ENCODE results near the gene NUDT9.
"Not testable (repeated sequence)": the region's sequence is repeated elsewhere in the genome, so short reads cannot be mapped to it uniquely, and the experiment has no call there.

NUDT9 gene

DNA sequence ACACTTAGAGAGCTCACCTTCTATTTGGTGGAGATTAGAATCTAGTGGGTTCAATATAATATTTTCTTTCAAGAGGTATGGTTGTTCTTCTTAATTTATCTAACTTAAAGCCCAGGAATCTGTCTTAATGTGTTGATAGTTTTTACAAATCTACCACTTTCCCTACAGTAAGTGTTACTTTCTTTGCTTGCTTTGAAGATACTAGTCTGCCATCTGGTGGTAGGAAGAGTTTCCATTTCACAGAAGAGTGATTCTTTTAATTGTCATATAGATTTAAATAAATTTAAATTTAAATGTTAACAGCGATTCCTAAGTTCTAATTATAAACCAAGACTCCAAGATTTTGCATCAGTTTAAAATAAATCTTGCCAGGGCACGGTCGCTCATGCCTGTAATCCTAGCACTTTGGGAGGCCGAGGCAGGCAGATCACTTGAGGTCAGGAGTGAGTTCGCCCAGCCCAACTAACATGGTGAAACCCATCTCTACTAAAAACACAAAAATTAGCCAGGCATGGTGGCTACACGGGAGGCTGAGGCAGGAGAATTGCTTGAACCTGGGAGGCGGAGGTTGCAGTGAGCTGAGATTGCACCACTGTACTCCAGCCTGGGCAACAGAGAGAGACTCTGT is 43.5 kb downstream of the NUDT9 start:
- TF ChIP-seq, protein P1, sequence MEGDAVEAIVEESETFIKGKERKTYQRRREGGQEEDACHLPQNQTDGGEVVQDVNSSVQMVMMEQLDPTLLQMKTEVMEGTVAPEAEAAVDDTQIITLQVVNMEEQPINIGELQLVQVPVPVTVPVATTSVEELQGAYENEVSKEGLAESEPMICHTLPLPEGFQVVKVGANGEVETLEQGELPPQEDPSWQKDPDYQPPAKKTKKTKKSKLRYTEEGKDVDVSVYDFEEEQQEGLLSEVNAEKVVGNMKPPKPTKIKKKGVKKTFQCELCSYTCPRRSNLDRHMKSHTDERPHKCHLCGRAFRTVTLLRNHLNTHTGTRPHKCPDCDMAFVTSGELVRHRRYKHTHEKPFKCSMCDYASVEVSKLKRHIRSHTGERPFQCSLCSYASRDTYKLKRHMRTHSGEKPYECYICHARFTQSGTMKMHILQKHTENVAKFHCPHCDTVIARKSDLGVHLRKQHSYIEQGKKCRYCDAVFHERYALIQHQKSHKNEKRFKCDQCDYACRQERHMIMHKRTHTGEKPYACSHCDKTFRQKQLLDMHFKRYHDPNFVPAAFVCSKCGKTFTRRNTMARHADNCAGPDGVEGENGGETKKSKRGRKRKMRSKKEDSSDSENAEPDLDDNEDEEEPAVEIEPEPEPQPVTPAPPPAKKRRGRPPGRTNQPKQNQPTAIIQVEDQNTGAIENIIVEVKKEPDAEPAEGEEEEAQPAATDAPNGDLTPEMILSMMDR (conservative IDR thresholded peaks at IDR 0.05; ENCODE audit: low read depth, low read length) = peak; percentile 52
- DNase-seq (ENCODE audit: low read depth) = peak; percentile 81
- no peak overlapping the region for H3K4me3 ChIP-seq (ENCODE audit: low read depth, low read length)

DNA sequence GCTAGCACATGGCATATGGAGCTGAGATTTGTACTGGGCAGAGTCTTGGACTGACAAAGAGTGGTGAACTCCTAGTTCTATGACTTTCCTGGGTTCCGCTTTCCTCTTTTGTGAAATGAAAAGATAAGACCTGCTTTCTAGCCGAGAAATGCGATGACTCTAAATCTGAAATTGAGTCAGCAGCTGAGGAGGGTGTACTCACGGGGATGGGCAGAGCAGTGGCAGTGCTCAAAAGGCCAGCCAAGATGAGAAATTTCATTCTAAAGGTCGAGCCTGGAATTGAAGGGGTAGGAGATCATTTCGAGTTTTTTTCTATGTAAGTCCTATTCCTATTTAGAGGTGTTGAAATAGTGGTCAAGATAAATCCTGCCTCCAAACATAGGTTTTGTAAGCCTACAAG is 47.0 kb downstream of the NUDT9 start:
- DNase-seq (ENCODE audit: low read depth) = peak; percentile 36
- H3K4me3 ChIP-seq (ENCODE audit: low read depth, low read length) = no peak overlapping the region
- TF ChIP-seq, protein P1 (conservative IDR thresholded peaks at IDR 0.05; ENCODE audit: low read depth, low read length) = no peak

DNA sequence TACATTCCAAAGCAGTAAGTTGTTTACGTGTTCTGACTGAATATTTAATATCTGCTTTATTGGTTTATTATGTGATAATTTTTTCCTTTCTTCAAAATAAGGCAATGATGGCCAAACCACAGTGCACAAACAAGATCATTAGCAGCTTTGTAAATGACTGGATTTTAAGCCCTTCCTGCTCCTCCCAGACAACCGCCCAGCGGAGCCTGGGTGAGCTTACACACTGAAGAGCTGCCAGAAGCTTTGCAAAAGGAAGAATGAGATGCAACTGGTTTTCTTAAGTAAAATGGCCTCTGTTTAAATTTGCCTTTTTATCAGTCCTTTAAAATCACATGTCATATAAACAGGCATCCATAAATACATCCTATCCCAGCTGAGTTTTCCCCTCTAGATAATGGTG is 54.6 kb downstream of the NUDT9 start:
- H3K4me3 ChIP-seq (ENCODE audit: low read depth, low read length) = no peak overlapping the region
- no peak for DNase-seq (ENCODE audit: low read depth)
- TF ChIP-seq, protein P1 (conservative IDR thresholded peaks at IDR 0.05; ENCODE audit: low read depth, low read length) = no peak

DNA sequence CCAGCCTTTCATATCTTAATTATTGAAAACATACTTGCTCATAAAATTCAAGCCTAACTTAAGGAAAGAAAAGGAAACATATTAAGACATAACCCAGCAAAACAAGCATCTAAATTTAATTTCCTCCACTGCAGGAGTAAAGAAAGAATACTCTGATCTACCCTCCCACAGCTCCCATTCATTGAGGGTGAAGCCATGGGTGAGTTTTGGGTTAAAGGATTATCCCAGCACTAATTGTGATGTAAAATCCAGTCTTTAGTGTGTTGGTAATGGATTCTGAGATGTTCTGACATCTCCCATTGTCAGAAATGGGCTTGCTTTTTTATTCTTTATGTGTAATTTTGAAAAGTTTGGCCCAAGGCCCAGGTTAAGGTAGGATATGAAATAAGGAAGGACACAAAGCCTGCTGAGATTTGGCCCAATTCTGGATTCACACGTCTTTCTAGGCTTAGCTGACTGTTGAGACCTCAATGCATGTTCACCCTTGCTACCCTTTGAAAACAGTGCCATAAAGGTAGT is 56.4 kb downstream of the NUDT9 start:
- no peak for DNase-seq (ENCODE audit: low read depth)
- TF ChIP-seq, protein P1 (conservative IDR thresholded peaks at IDR 0.05; ENCODE audit: low read depth, low read length) = no peak
- H3K4me3 ChIP-seq (ENCODE audit: low read depth, low read length) = no peak overlapping the region

DNA sequence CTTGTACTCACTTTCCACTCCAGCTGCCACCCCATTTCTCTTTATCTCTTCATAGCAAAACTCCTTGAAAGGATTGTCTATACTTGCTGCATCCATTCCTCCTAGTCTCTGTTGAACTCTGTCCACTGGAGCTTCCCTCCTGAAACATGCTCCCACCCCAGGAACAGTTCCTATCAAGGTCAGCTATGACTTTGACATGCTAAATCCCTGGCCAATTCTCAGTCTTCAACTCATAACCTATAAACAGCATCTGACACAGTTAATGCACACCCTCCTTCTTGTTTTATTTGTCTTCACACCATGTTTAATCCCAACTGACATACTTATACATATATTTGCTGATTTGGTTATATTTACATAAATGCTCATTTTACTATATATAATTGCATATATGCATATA is 59.0 kb downstream of the NUDT9 start:
- TF ChIP-seq, protein P1 (conservative IDR thresholded peaks at IDR 0.05; ENCODE audit: low read depth, low read length) = no peak
- no peak for DNase-seq (ENCODE audit: low read depth)
- H3K4me3 ChIP-seq (ENCODE audit: low read depth, low read length) = no peak overlapping the region

DNA sequence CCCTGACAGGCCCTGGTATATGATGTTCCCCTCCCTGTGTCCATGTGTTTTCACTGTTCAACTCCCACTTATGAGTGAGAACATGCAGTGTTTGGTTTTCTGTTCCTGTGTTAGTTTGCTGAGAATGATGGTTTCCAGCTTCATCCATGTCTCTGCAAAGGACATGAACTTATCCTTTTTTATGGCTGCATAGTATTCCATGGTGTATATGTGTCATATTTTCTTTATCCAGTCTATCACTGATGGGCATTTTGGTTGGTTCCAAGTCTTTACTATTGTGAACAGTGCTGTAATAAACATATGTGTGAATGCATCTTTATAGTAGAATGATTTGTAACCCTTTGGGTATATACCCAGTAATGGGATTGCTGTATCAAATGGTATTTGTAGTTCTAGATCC is 60.9 kb downstream of the NUDT9 start:
- not testable (repeated sequence) for H3K4me3 ChIP-seq (ENCODE audit: low read depth, low read length); DNase-seq (ENCODE audit: low read depth)

DNA sequence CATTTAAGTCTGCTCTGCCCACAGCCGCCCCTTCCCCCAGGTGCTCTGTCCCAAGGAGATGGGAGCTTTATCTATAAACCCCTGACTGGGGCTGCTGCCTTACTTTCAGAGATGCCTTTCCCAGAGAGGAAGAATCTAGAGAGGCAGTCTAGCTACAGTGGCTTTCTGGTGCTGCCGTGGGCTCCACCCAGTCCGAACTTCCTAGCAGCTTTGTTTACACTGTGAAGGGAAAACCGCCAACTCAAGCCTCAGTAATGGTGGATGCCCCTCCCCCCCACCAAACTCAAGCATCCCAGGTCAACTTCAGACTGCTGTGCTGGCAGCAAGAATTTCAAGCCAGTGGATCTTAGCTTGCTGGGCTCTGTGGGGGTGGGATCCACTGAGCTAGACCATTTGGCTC is 66.3 kb downstream of the NUDT9 start:
- H3K4me3 ChIP-seq (ENCODE audit: low read depth, low read length) = not testable (repeated sequence)
- DNase-seq (ENCODE audit: low read depth) = peak; percentile 36

DNA sequence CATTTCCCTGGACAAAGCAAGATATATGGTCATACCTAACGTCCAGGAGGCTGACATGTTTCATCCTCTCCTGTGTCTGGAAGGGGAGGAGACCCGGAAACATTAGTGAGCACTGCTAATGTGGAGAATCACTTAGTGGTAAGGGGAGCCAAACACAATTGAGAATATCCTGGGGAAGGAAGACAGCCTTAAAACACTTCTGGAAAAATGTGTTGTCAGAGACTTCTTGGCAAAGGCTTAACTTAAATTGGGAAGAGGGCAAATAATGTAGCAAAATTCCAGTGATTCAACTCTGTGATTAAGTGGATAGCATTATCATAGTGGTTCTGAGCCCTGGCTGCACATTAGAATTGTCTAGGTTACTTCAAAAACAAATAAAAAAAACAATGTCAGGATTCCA is 67.3 kb downstream of the NUDT9 start:
- H3K4me3 ChIP-seq (ENCODE audit: low read depth, low read length) = no peak overlapping the region
- no peak for DNase-seq (ENCODE audit: low read depth)
- TF ChIP-seq, protein P1 (conservative IDR thresholded peaks at IDR 0.05; ENCODE audit: low read depth, low read length) = no peak
